Epithelial cell of esophagus (primary cell): ENCODE data around the gene TTC39C.

ENCODE experiments used
- DNase-seq: peaks from one replicate; pipeline ENCODE4 v3.0.0; 2010; ENCODE audit warnings: low read depth
- H3K4me3 ChIP-seq: 2 replicates; pipeline ENCODE4 v1.5.1; 2011; ENCODE audit warnings: mild to moderate bottlenecking, low read length, control low read depth
- CTCF ChIP-seq: IDR thresholded peaks from 2 replicates; pipeline ENCODE4 v1.5.1; 2011; ENCODE audit warnings: low read depth, mild to moderate bottlenecking, low read length, control low read depth, inconsistent platforms; ENCODE audit not compliant: insufficient read depth; ENCODE audit errors: missing control alignments

The TTC39C gene

GRCh38 chr18:24090876-24091275 lies 76.3 kb downstream of the TTC39C start:
- DNase-seq, result no peak
- no peak for TF ChIP-seq CTCF
- H3K4me3 ChIP-seq, result no peak overlapping the region

GRCh38 chr18:24094561-24094960 lies 80.0 kb downstream of the TTC39C start:
- TF ChIP-seq CTCF, result no peak
- no peak overlapping the region for H3K4me3 ChIP-seq
- DNase-seq, result no peak

- no peak overlapping the region for H3K4me3 ChIP-seq
- DNase-seq, result no peak
- TF ChIP-seq CTCF, result no peak
These were observed 81.4 kb downstream of the TTC39C start for GRCh38 chr18:24095976-24096375.

GRCh38 chr18:24103320-24104021 lies 88.9 kb downstream of the TTC39C start:
- no peak overlapping the region for H3K4me3 ChIP-seq
- TF ChIP-seq CTCF, result no peak
- no peak for DNase-seq

- no peak for TF ChIP-seq CTCF
- DNase-seq, result no peak
- no peak overlapping the region for H3K4me3 ChIP-seq
These were observed 89.9 kb downstream of the TTC39C start for GRCh38 chr18:24104486-24104885.

GRCh38 chr18:24108641-24109040 lies 94.1 kb downstream of the TTC39C start:
- H3K4me3 ChIP-seq, result no peak overlapping the region
- DNase-seq, result no peak
- TF ChIP-seq CTCF, result no peak

- no peak for TF ChIP-seq CTCF
- H3K4me3 ChIP-seq, result no peak overlapping the region
- DNase-seq, result no peak
These were observed 97.4 kb downstream of the TTC39C start for GRCh38 chr18:24111936-24112335.
